ENCODE results near the gene LITAF.

- TF ChIP-seq CTCF (conservative IDR thresholded peaks at IDR 0.05; ENCODE audit: low read length) (no peak), EZH2phosphoT487 (IDR thresholded peaks at IDR 0.05; ENCODE audit: borderline replicate concordance, low read depth, low read length) (no peak)
Measured at GRCh38 chr16:11566398-11566797, 20.3 kb downstream of the LITAF start.
